ENCODE results near the gene SPOCK1. TPM values are rescaled to one million over a fixed set of nuclear protein-coding genes. Genes with fewer than 3 reads are reported as not detected.

SPOCK1 gene
- total and polyA plus RNA-seq, 4 donors = 0.07 to 0.18 (median 0.17) TPM; not detected in 1

GRCh38 chr5:137026296-137026695 is 472.8 kb downstream of the SPOCK1 start:
- no peak for DNase-seq (ENCODE audit: low spot score)
- TF ChIP-seq FOXA1 (IDR thresholded peaks at IDR 0.05) (no peak), REST (IDR thresholded peaks at IDR 0.05) (no peak), RAD21 (IDR thresholded peaks at IDR 0.05) (no peak), YY1 (IDR thresholded peaks at IDR 0.05) (no peak), NR2F2 (IDR thresholded peaks at IDR 0.05) (no peak), MAX (IDR thresholded peaks at IDR 0.05) (no peak), HNF4G (IDR thresholded peaks at IDR 0.05) (no peak), JUND (IDR thresholded peaks at IDR 0.05) (no peak), TAF1 (conservative IDR thresholded peaks at IDR 0.05) (no peak), EGR1 (IDR thresholded peaks at IDR 0.05; ENCODE audit: low read depth in 2 of 2) (no peak), CTCF (IDR thresholded peaks at IDR 0.05; ENCODE audit: low read depth, low read length, missing input control) (no peak), RXRA (IDR thresholded peaks at IDR 0.05) (no peak), GABPA (IDR thresholded peaks at IDR 0.05 in 1 of 2, conservative IDR thresholded peaks at IDR 0.05 in 1 of 2) (no peak), HNF4A (conservative IDR thresholded peaks at IDR 0.05) (no peak), SP1 (IDR thresholded peaks at IDR 0.05) (no peak)
- TF ChIP-seq, protein P1, sequence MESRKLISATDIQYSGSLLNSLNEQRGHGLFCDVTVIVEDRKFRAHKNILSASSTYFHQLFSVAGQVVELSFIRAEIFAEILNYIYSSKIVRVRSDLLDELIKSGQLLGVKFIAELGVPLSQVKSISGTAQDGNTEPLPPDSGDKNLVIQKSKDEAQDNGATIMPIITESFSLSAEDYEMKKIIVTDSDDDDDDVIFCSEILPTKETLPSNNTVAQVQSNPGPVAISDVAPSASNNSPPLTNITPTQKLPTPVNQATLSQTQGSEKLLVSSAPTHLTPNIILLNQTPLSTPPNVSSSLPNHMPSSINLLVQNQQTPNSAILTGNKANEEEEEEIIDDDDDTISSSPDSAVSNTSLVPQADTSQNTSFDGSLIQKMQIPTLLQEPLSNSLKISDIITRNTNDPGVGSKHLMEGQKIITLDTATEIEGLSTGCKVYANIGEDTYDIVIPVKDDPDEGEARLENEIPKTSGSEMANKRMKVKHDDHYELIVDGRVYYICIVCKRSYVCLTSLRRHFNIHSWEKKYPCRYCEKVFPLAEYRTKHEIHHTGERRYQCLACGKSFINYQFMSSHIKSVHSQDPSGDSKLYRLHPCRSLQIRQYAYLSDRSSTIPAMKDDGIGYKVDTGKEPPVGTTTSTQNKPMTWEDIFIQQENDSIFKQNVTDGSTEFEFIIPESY (IDR thresholded peaks at IDR 0.05) = no peak
- no peaks in the 10 kb centered on the region for H3K36me3 ChIP-seq (ENCODE audit: control insufficient read depth in 4 of 4, insufficient read depth in 3 of 4, low read depth in 1 of 4, low read length in 3 of 4)
- no peak overlapping the region for H3K27ac ChIP-seq (ENCODE audit: low read depth in 1 of 2, low read length in 2 of 2)
- no peaks in the 10 kb centered on the region for H3K9me3 ChIP-seq (ENCODE audit: control insufficient read depth in 4 of 4, low read length in 3 of 4)
- H3K9ac ChIP-seq (ENCODE audit: low read depth in 1 of 2, low read length in 2 of 2) = no peak overlapping the region
- no peaks in the 10 kb centered on the region for H3K4me1 ChIP-seq (ENCODE audit: control insufficient read depth in 4 of 4, insufficient read depth in 4 of 4, low read length in 3 of 4)
- H3K4me3 ChIP-seq (ENCODE audit: low read depth in 1 of 3, low read length in 3 of 3) = no peak overlapping the region
- WGBS = 82% methylated on average over 2 of the region's 2 CpGs
- H3K27me3 ChIP-seq (ENCODE audit: control insufficient read depth in 4 of 4, insufficient read depth in 4 of 4, low read length in 3 of 4) = peaks cover 0 to 3% (median 0%) of the 10 kb centered on the region in 4 donors

DNA sequence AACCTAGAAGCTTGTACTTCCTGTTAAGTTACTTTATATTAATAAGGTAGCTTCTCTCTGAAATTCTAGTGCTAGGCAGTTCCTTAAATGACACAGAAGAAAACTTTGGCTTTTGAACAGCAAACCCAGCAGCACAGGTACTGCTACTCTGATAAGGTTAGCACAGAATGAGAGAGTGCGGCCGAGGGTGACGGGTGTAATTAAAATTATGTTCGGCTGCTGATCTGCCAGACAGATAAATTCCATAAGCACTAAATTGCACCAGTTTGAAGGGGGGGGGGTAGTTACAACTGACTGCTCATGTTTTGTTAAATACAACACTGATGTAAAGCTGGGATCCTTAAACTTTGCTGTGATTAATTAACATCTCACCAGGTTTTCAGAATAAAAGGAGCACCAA is 475.1 kb downstream of the SPOCK1 start:
- DNase-seq (ENCODE audit: low spot score) = no peak
- 45% methylated on average over 4 of the region's 4 CpGs for WGBS
- TF ChIP-seq SP1 (IDR thresholded peaks at IDR 0.05) = no peak
- no peak for TF ChIP-seq GABPA (IDR thresholded peaks at IDR 0.05 in 1 of 2, conservative IDR thresholded peaks at IDR 0.05 in 1 of 2)
- no peak for TF ChIP-seq RAD21 (IDR thresholded peaks at IDR 0.05)
- TF ChIP-seq, protein P2, sequence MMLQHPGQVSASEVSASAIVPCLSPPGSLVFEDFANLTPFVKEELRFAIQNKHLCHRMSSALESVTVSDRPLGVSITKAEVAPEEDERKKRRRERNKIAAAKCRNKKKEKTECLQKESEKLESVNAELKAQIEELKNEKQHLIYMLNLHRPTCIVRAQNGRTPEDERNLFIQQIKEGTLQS (IDR thresholded peaks at IDR 0.05) = no peak
- no peak for TF ChIP-seq CTCF (IDR thresholded peaks at IDR 0.05; ENCODE audit: low read depth, low read length, missing input control)
- TF ChIP-seq FOXA2 (IDR thresholded peaks at IDR 0.05) = no peak
- no peak for TF ChIP-seq FOXA1 (IDR thresholded peaks at IDR 0.05)
- TF ChIP-seq REST (IDR thresholded peaks at IDR 0.05) = no peak
- TF ChIP-seq RXRA (IDR thresholded peaks at IDR 0.05) = no peak
- TF ChIP-seq MAX (IDR thresholded peaks at IDR 0.05) = no peak

More for the DNA sequence above, 475.1 kb downstream of the SPOCK1 start:
- Histone ChIP-seq H3K4me3 (ENCODE audit: low read depth in 1 of 3, low read length in 3 of 3) (no peak overlapping the region), H3K27ac (ENCODE audit: low read depth in 1 of 2, low read length in 2 of 2) (no peak overlapping the region), H3K27me3 (ENCODE audit: control insufficient read depth in 4 of 4, insufficient read depth in 4 of 4, low read length in 3 of 4) (no peaks in the 10 kb centered on the region), H3K9me3 (ENCODE audit: control insufficient read depth in 4 of 4, low read length in 3 of 4) (no peaks in the 10 kb centered on the region), H3K9ac (ENCODE audit: low read depth in 1 of 2, low read length in 2 of 2) (no peak overlapping the region), H3K36me3 (ENCODE audit: control insufficient read depth in 4 of 4, insufficient read depth in 3 of 4, low read depth in 1 of 4, low read length in 3 of 4) (no peaks in the 10 kb centered on the region), H3K4me1 (ENCODE audit: control insufficient read depth in 4 of 4, insufficient read depth in 4 of 4, low read length in 3 of 4) (no peaks in the 10 kb centered on the region)
